ENCODE measurements around the gene WNT3. TPM values are rescaled to one million over a fixed set of nuclear protein-coding genes. Genes with fewer than 3 reads are reported as not detected.

WNT3 gene
- polyA plus RNA-seq, 2 of the 4 experiments (the other 2 are of a cell fraction) = 8.3 to 10.8 TPM

DNA sequence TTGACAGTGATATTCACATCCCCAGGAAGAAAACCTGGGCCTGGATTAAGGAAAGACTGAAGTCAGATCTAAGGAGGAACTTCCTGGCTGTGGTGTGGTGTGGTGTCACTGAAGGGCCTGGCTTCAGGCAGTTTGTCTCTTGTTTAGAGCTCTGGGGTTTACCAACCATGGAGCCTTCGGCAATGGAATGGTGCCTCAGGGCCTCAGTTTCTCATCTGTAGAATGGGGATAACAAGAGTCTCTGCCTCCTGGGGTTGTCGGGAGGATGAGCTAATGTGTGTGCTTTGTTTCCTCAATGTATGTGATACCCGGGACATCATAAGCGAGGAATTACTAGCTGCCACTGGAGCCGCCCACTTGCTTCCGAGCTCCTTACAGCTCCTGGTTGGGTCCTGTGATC, 12.7 kb downstream of the WNT3 start:
- no peak for ATAC-seq
- WGBS (ENCODE audit: missing lambda C conversion rate) = 91% methylated on average over 6 of the region's 6 CpGs
- no peaks in the 10 kb centered on the region for H3K9me3 ChIP-seq
- ChIA-PET CTCF (interaction anchor here (0.6 to 2.6 kb wide), 5 partner anchors 10 to 38 kb away, joined by 3 to 11 read pairs (median 4); no protein-coding TSS in a partner anchor), POLR2A (no interaction called here)
- no peak for TF ChIP-seq FOSB (CRISPR knock-in tag; IDR thresholded peaks at IDR 0.05)
- TF ChIP-seq MAFK (IDR thresholded peaks at IDR 0.05; ENCODE audit: partially characterized antibody) = no peak
- no peak for TF ChIP-seq EHF (CRISPR knock-in tag; IDR thresholded peaks at IDR 0.05)
- TF ChIP-seq KDM5A (IDR thresholded peaks at IDR 0.05) = no peak
- DNase-seq (ENCODE audit: low read depth in 1 of 2, low spot score in 1 of 2) = no peak
- H3K4me1 ChIP-seq = no peaks in the 10 kb centered on the region
- no peak overlapping the region for H3K4me2 ChIP-seq
- H3K4me3 ChIP-seq = no peak overlapping the region
- H3K27ac ChIP-seq = no peak overlapping the region
- FAIRE-seq = no peak

DNA sequence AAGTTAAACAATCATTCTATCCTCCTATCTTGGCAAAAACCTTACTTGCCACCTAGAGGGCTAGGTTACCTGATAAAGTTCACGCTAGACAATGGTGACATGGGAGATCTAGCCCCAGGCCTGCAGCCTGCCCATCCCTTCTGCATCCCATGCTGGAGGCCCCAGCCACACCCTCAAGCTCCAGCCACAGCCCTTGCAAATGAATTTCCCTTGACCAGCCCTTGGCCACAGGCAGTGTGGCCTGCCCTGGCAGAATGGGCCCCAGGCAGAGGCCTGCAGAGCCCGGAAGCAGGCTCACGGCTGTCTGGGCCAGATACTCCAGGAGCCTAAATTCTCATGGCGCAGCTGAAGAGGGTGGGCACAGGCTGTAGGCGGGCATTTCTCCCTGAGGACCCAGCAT, 14.9 kb downstream of the WNT3 start:
- Histone ChIP-seq H3K4me2 (no peak overlapping the region), H3K4me1 (no peaks in the 10 kb centered on the region), H3K4me3 (no peak overlapping the region), H3K27ac (no peak overlapping the region), H3K9me3 (no peaks in the 10 kb centered on the region)
- POLR2A ChIA-PET = no interaction called here
- no peak for FAIRE-seq
- peak; percentile 25 to 27; a peak in 1 of 6 replicates for ATAC-seq
- TF ChIP-seq SMC3 (IDR thresholded peaks at IDR 0.05) (no peak), FOXS1 (CRISPR knock-in tag; IDR thresholded peaks at IDR 0.05) (no peak), EHMT2 (IDR thresholded peaks at IDR 0.05; ENCODE audit: low read depth) (no peak), SREBF2 (IDR thresholded peaks at IDR 0.05) (no peak), NPAS2 (CRISPR knock-in tag; IDR thresholded peaks at IDR 0.05; ENCODE audit: borderline replicate concordance) (no peak), HOXB13 (CRISPR knock-in tag; IDR thresholded peaks at IDR 0.05; ENCODE audit: low read depth) (no peak), HEYL (CRISPR knock-in tag; IDR thresholded peaks at IDR 0.05) (no peak), KDM5A (IDR thresholded peaks at IDR 0.05) (no peak), RFX5 (IDR thresholded peaks at IDR 0.05) (no peak), CBX2 (IDR thresholded peaks at IDR 0.05; ENCODE audit: borderline replicate concordance, low read depth) (no peak), RCOR1 (IDR thresholded peaks at IDR 0.05; ENCODE audit: low read depth, low read length) (no peak)
- DNase-seq (ENCODE audit: low read depth in 1 of 2, low spot score in 1 of 2) = no peak
- CTCF ChIA-PET = interaction anchor here (1.1 to 3.2 kb wide), 3 partner anchors 19 to 38 kb away, joined by 3 to 16 read pairs (median 12); no protein-coding TSS in a partner anchor
- WGBS (ENCODE audit: missing lambda C conversion rate) = 79% methylated on average over 5 of the region's 5 CpGs

DNA sequence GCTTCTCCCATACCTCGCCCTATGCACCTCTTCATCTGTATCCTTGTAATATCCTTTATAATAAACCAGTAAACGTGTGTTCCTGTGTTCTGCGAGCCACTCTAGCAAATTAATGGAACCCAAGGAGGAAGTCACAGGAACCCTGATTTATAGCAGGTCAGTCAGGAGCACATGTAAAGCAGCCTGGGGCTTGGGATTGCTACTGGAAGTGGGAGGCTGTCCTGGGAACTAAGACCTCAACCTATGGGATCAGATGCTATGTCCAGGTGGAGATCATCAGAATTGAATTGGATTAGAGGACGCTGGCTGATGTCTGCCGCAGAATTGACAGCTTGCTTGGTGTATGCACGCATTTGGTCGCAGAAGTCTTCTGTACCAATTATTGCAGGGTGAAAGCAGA, 15.7 kb downstream of the WNT3 start:
- Histone ChIP-seq H3K9me3 (no peaks in the 10 kb centered on the region), H3K4me1 (no peaks in the 10 kb centered on the region), H3K27ac (no peak overlapping the region), H3K4me3 (no peak overlapping the region), H3K4me2 (no peak overlapping the region)
- WGBS (ENCODE audit: missing lambda C conversion rate) = 53% methylated on average over 7 of the region's 7 CpGs
- TF ChIP-seq TFCP2L1 (CRISPR knock-in tag; IDR thresholded peaks at IDR 0.05) = no peak
- no peak for TF ChIP-seq HEYL (CRISPR knock-in tag; IDR thresholded peaks at IDR 0.05)
- TF ChIP-seq HDAC2 (IDR thresholded peaks at IDR 0.05) = no peak
- TF ChIP-seq, protein P1, sequence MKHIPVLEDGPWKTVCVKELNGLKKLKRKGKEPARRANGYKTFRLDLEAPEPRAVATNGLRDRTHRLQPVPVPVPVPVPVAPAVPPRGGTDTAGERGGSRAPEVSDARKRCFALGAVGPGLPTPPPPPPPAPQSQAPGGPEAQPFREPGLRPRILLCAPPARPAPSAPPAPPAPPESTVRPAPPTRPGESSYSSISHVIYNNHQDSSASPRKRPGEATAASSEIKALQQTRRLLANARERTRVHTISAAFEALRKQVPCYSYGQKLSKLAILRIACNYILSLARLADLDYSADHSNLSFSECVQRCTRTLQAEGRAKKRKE (CRISPR knock-in tag; IDR thresholded peaks at IDR 0.05; ENCODE audit: low read depth) = no peak
- TF ChIP-seq CHD2 (IDR thresholded peaks at IDR 0.05; ENCODE audit: low read length, partially characterized antibody) = no peak
- TF ChIP-seq POLR2A (IDR thresholded peaks at IDR 0.05; ENCODE audit: low read length) = no peak
- no peak for TF ChIP-seq EHMT2 (IDR thresholded peaks at IDR 0.05; ENCODE audit: low read depth)
- TF ChIP-seq, protein P2, sequence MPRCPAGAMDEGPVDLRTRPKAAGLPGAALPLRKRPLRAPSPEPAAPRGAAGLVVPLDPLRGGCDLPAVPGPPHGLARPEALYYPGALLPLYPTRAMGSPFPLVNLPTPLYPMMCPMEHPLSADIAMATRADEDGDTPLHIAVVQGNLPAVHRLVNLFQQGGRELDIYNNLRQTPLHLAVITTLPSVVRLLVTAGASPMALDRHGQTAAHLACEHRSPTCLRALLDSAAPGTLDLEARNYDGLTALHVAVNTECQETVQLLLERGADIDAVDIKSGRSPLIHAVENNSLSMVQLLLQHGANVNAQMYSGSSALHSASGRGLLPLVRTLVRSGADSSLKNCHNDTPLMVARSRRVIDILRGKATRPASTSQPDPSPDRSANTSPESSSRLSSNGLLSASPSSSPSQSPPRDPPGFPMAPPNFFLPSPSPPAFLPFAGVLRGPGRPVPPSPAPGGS (IDR thresholded peaks at IDR 0.05) = no peak
- no peak for TF ChIP-seq ZNF302 (CRISPR knock-in tag; IDR thresholded peaks at IDR 0.05)
- TF ChIP-seq, protein P3, sequence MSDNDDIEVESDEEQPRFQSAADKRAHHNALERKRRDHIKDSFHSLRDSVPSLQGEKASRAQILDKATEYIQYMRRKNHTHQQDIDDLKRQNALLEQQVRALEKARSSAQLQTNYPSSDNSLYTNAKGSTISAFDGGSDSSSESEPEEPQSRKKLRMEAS (IDR thresholded peaks at IDR 0.05) = no peak
- no peak for TF ChIP-seq ESRRA (IDR thresholded peaks at IDR 0.05; ENCODE audit: borderline replicate concordance, low read length)
- TF ChIP-seq MAFK (IDR thresholded peaks at IDR 0.05; ENCODE audit: partially characterized antibody) = no peak
- no peak for TF ChIP-seq JUNB (IDR thresholded peaks at IDR 0.05)
- TF ChIP-seq, protein P4, sequence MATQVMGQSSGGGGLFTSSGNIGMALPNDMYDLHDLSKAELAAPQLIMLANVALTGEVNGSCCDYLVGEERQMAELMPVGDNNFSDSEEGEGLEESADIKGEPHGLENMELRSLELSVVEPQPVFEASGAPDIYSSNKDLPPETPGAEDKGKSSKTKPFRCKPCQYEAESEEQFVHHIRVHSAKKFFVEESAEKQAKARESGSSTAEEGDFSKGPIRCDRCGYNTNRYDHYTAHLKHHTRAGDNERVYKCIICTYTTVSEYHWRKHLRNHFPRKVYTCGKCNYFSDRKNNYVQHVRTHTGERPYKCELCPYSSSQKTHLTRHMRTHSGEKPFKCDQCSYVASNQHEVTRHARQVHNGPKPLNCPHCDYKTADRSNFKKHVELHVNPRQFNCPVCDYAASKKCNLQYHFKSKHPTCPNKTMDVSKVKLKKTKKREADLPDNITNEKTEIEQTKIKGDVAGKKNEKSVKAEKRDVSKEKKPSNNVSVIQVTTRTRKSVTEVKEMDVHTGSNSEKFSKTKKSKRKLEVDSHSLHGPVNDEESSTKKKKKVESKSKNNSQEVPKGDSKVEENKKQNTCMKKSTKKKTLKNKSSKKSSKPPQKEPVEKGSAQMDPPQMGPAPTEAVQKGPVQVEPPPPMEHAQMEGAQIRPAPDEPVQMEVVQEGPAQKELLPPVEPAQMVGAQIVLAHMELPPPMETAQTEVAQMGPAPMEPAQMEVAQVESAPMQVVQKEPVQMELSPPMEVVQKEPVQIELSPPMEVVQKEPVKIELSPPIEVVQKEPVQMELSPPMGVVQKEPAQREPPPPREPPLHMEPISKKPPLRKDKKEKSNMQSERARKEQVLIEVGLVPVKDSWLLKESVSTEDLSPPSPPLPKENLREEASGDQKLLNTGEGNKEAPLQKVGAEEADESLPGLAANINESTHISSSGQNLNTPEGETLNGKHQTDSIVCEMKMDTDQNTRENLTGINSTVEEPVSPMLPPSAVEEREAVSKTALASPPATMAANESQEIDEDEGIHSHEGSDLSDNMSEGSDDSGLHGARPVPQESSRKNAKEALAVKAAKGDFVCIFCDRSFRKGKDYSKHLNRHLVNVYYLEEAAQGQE (IDR thresholded peaks at IDR 0.05) = no peak
- TF ChIP-seq FOSB (CRISPR knock-in tag; IDR thresholded peaks at IDR 0.05) = no peak
- TF ChIP-seq, protein P5, sequence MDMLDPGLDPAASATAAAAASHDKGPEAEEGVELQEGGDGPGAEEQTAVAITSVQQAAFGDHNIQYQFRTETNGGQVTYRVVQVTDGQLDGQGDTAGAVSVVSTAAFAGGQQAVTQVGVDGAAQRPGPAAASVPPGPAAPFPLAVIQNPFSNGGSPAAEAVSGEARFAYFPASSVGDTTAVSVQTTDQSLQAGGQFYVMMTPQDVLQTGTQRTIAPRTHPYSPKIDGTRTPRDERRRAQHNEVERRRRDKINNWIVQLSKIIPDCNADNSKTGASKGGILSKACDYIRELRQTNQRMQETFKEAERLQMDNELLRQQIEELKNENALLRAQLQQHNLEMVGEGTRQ (IDR thresholded peaks at IDR 0.05) = no peak
- TF ChIP-seq RARB (CRISPR knock-in tag; IDR thresholded peaks at IDR 0.05) = no peak
- no peak for TF ChIP-seq HOXA7 (CRISPR knock-in tag; IDR thresholded peaks at IDR 0.05)
- no peak for TF ChIP-seq FOSL2 (IDR thresholded peaks at IDR 0.05)
- TF ChIP-seq FOSL2 (CRISPR knock-in tag; IDR thresholded peaks at IDR 0.05) = no peak
- DNase-seq (ENCODE audit: low read depth in 1 of 2, low spot score in 1 of 2) (no peak), ATAC-seq (no peak), FAIRE-seq (no peak)
- CTCF ChIA-PET = interaction anchor here (2.9 to 3.2 kb wide), 2 partner anchors 20 to 33 kb away, joined by 12 to 16 read pairs; no protein-coding TSS in a partner anchor
- POLR2A ChIA-PET = no interaction called here

Data from A549 (cell line).